ENCODE measurements around the gene HPGD.

GRCh38 chr4:174544496-174544895 lies 22.2 kb upstream of the HPGD start:
- TF ChIP-seq CTCF (IDR thresholded peaks at IDR 0.05) (no peak), POLR2A (IDR thresholded peaks at IDR 0.05) (no peak)
